Measurements from ENCODE around the gene SHCBP1L.
A peak's percentile ranks its signal among the peaks of the same experiment; 100 is the strongest.

The SHCBP1L gene

GRCh38 chr1:182888736-182889531, 64.0 kb downstream of the SHCBP1L start:
- DNase-seq = no peak

DNA sequence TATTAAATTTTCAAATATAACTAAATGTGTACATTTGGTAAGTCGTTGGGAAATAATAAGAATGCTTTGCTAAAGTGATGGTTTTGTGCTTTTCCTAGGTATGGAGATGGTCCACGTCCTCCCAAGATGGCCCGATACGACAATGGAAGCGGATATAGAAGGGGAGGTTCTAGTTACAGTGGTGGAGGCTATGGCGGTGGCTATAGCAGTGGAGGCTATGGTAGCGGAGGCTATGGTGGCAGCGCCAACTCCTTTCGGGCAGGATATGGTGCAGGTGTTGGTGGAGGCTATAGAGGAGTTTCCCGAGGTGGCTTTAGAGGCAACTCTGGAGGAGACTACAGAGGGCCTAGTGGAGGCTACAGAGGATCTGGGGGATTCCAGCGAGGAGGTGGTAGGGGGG, 66.0 kb downstream of the SHCBP1L start:
- no peak for DNase-seq

GRCh38 chr1:182885591-182885990, 67.4 kb downstream of the SHCBP1L start:
- no peak for DNase-seq

- no peak for DNase-seq
These were observed 68.1 kb downstream of the SHCBP1L start for GRCh38 chr1:182884872-182885271.

DNA sequence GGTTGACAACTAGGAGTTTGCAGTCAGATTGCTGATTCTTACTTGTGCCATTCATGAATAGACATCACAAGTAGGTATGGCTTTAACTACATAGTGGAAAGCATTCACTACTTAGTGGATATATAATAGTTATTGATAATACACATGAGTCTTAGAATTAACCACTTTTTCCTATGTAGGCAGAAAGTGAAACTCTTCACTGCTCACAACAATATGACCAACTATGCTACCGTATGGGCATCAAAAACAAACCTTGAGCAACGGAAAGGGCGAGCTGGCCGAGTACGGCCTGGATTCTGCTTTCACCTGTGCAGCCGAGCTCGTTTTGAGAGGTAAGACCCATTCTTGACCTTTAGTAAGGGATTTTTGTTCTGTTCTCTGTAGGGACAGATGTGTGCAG, 75.1 kb downstream of the SHCBP1L start:
- DNase-seq = peak; percentile 20 to 32

DNA sequence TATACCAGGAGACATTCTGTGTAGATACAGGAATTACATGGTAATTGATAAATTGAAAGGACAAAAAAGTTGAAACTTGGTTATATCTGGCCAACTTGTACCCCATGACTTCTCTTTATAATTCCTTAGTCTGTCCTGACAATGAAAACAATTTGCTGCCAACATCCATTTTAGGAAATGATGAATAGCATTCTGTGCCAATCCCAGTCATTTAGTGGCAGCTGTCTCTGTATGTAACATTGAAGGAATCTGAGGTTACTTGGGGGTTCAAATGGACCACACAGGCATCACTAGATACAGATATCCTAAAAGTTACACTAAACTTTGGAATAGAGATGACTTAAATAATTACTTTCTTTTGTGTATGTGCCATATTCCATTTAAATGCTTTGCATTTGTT, 75.6 kb downstream of the SHCBP1L start:
- DNase-seq = no peak

- DNase-seq = no peak
These were observed 77.1 kb downstream of the SHCBP1L start for GRCh38 chr1:182875889-182876288.

- no peak for DNase-seq
These were observed 80.1 kb downstream of the SHCBP1L start for GRCh38 chr1:182872881-182873280.

DNA sequence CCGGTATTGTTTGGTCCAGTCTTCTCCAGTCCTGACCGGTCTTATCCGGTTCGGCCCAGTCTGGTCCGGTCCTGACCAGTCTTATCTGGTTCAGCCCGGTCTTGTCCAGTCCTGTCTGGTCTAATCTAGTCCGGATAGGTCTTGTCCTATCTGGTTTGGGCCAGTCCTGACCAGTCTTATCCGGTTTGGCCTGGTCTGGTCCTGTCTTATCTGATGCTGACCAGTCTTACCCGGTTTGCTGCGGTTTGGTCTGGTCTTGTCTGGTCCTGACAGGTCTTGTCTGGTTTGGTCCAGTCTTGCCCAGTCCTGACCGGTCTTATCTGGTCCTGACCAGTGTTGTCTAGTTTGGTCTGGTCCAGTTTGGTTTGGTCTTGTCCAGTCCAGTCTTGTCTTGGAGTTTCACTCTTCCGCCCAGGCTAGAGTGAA, 83.7 kb downstream of the SHCBP1L start:
- no peak for DNase-seq

DNA sequence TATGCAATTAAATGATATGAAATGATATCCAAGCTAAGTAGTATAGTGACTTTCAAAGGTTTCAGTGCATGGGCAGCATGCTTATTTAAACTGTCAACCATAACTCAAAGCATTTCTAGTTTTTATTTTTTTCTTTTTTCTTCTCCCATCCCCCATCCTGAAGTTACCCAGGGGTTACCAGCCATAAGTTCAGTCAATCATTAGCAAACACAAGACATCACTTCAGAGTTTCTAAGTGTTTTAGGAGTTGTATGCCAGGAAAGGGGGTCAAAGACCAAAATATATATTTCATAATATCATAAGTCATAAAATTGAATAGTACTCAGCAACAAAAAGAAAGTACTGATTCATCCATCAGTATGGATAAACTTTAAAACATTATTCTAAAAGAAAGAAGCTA, 85.1 kb downstream of the SHCBP1L start:
- no peak for DNase-seq

DNA sequence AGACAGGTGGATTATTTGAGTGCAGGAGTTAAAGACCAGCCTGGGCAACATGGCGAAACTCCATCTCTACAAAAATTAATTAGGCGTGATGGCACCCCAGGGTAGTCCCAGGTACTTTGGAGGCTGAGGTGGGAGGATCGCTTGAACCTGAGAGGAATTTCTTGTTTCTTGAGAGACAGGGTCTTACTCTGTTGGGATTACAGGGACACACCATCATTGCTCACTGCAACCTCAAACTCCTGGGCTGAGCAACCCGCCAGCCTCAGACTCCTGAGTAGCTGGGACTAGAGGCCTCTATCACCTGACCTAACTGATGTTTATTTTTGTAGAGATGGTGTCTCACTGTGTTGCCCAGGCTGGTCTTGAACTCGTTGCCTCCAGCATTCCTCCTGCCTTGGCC, 89.0 kb downstream of the SHCBP1L start:
- DNase-seq = no peak

DNA sequence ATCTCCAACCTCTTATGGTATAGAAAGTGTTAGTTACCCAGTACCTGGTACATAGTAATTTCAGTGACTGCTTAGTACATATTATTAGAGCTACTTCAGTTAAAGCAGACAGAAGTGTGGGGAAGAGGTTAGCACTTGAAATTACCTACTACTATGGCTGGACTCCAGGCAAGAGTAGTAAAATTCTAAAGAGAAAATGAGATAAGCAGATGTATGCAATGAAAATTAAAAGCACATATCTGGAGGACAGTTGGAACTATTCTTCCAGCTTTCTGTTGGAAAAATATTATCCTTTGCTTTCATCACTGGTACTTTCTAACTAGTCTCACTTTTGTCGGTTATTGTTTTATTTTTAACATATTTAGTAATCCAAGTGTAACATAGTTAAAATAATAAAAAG, 90.1 kb downstream of the SHCBP1L start:
- no peak for DNase-seq

DNA sequence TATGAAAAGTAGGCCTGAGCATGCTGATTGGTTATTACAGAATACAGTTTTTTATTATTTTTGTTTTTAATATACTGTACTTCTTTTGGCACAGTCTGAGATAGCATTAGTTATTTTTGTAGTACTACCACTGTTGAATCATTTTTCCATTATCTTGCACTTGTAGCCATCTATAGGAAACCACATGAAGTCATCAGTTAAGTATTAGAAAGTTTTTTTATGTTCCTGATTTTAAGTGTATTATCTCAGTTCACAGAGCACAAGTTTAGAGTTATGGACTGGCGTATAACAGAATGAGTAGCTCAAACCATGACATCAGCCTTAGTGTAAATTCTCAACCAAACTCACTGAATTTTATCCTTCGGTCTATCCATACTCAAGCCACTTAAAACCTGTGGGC, 91.0 kb downstream of the SHCBP1L start:
- no peak for DNase-seq

DNA sequence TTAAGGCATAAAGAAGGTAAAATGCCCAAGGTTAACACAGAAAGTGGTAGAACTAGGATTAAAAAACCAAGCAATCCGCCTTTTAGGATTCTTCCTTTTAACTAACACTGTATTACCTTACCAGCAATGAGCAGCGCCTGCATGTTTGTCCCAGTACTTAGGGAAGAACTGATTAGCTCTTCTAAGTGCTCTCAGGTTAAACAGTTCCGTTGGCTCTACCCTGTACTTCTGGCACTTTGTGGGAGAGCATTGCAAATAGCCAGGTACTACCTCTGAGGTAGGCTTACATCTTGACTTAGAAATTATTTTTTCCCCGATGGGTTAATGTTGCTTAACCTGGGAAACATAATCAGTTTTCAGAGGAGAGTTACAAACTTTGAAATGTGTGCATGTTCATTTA, 92.3 kb downstream of the SHCBP1L start:
- DNase-seq = no peak

GRCh38 chr1:182857212-182857611, 95.8 kb downstream of the SHCBP1L start:
- no peak for DNase-seq

DNA sequence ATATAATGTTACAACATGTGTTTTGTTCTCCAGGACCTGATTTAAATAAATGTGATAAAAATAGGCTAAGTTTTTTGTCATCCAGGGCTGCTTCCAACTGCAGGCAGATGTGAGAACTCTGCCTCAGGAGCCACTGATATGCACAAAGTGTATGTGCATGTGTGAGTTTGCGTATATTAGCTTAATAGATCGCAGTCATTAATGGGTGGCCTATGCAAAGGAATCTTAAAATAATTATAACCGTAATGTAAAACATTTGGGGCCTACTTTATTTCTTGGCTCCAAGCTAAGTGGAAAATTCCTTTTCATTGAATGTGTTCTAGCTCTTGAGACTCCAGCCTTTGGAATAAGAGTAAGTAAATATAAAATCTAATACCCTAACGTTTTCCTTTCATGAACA, 97.1 kb downstream of the SHCBP1L start:
- no peak for DNase-seq

DNA sequence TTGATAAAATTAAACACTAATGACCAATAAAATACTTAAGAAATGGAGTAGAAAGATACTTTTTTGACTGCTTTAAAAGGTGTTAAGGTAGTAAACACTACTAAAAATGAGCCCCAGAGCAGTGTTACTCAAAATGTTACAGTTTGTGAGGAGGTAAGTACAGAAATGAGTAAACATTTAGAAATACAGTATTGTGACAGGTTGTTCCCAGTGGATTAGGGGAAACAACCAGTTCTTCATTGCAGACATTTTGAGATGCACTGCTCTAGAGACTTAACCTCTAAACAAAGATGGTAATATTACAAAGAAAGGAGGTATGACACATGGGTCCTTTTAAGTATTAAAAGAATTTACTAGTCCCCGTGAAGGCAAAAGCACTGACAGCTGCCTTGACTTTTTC, 101.1 kb downstream of the SHCBP1L start:
- no peak for DNase-seq

GRCh38 chr1:182850319-182850718, 102.6 kb downstream of the SHCBP1L start:
- no peak for DNase-seq

All from activated CD4-positive, alpha-beta T cell treated with anti-CD3 and anti-CD28 coated beads, Interleukin-2, amount 50 U/mL, for 48 hours (primary cell).